Esophagus muscularis mucosa (tissue), 3 donors: ENCODE measurements around the gene C2orf42.

ENCODE experiments used
- POLR2A ChIP-seq: fragments of 450-650 bp; IDR thresholded peaks from one replicate; pipeline ENCODE4 v1.6.1; 2017; ENCODE audit warnings: antibody characterized with exemption, moderate library complexity, mild to moderate bottlenecking, low read depth
- POLR2AphosphoS5 ChIP-seq, 2 donors: sonication (generic); formaldehyde crosslinking; IDR thresholded peaks; one replicate each; pipeline ENCODE4 v1.6.1; 2017; ENCODE audit warnings: antibody characterized with exemption in 2 of 2
- TF ChIP-seq, protein P1 (sequence below), 3 experiments: fragments of 200-600 bp in 2 of 3; fragments of 450-650 bp in 1 of 3; sonication (generic) in 2 of 3; IDR thresholded peaks; one replicate each; pipeline ENCODE4 v1.5.1; 2017 to 2019; ENCODE audit warnings: antibody characterized with exemption in 3 of 3, mild to moderate bottlenecking in 2 of 3, moderate library complexity in 1 of 3

DNA sequence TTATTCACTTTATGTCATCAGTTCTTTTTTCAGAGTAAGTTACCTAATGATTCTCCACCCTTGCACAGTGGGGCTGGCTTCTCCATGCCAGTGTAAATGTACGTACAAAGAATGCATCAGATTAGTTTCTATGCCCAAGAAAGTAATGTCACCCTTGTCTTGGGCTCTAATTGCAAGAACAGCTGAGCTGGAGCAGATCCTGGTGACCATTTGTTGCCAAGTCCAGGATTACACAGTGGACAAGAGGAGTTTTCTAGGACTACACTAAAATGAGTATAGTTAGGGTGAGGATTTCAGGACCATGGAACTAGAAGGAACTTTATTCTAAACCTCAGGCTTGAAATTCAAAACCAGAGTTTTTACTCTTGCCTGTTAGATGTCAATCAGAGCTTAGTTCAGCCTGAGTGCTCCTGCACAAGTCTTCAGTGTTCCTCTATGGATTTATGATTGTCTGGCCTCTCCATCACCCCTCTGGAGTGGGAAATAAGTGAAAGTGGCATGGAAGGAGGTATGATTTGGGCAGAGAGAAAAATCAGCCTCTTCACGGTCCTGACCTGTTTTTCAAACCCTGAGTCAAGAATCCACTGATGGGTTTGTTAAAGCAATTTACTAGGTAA is 73.8 kb downstream of the C2orf42 start:
- TF ChIP-seq, protein P1, sequence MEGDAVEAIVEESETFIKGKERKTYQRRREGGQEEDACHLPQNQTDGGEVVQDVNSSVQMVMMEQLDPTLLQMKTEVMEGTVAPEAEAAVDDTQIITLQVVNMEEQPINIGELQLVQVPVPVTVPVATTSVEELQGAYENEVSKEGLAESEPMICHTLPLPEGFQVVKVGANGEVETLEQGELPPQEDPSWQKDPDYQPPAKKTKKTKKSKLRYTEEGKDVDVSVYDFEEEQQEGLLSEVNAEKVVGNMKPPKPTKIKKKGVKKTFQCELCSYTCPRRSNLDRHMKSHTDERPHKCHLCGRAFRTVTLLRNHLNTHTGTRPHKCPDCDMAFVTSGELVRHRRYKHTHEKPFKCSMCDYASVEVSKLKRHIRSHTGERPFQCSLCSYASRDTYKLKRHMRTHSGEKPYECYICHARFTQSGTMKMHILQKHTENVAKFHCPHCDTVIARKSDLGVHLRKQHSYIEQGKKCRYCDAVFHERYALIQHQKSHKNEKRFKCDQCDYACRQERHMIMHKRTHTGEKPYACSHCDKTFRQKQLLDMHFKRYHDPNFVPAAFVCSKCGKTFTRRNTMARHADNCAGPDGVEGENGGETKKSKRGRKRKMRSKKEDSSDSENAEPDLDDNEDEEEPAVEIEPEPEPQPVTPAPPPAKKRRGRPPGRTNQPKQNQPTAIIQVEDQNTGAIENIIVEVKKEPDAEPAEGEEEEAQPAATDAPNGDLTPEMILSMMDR (IDR thresholded peaks at IDR 0.05) = no peak
- TF ChIP-seq POLR2A = no peak
- no peak for TF ChIP-seq POLR2AphosphoS5 (IDR thresholded peaks at IDR 0.05)
